ENCODE results near the gene RAB13.

GRCh38 chr1:153995640-153996039, 9.5 kb upstream of the RAB13 start:
- TF ChIP-seq USF2 (IDR thresholded peaks at IDR 0.05; ENCODE audit: low read depth, low read length): no peak
- no peak for TF ChIP-seq CHD1 (IDR thresholded peaks at IDR 0.05; ENCODE audit: low read depth, low read length)
- no peak for TF ChIP-seq CTCF (conservative IDR thresholded peaks at IDR 0.05; ENCODE audit: low read depth, low read length)
- TF ChIP-seq POLR2A (IDR thresholded peaks at IDR 0.05; ENCODE audit: low read depth, low read length): no peak
- no peak for TF ChIP-seq MXI1 (IDR thresholded peaks at IDR 0.05; ENCODE audit: borderline replicate concordance, low read depth, low read length)
- no peak for TF ChIP-seq SMC3 (IDR thresholded peaks at IDR 0.05; ENCODE audit: low read depth, low read length)
- no peak for TF ChIP-seq RAD21 (IDR thresholded peaks at IDR 0.05; ENCODE audit: low read length)
- no peak for TF ChIP-seq RCOR1 (IDR thresholded peaks at IDR 0.05; ENCODE audit: insufficient replicate concordance, low read length)
- no peak for TF ChIP-seq RFX5 (IDR thresholded peaks at IDR 0.05; ENCODE audit: low read depth, low read length)
- no peak for TF ChIP-seq BHLHE40 (IDR thresholded peaks at IDR 0.05; ENCODE audit: low read depth, low read length)
- no peak for TF ChIP-seq ELK1 (IDR thresholded peaks at IDR 0.05; ENCODE audit: borderline replicate concordance, low read depth, low read length)
- TF ChIP-seq CEBPB (IDR thresholded peaks at IDR 0.05; ENCODE audit: low read depth, low read length): no peak
- TF ChIP-seq MAZ (IDR thresholded peaks at IDR 0.05; ENCODE audit: borderline replicate concordance, low read depth, low read length): no peak
- no peak for TF ChIP-seq NFE2L2 (IDR thresholded peaks at IDR 0.05; ENCODE audit: low read depth, low read length)
